A673 (cell line): ENCODE results near the gene KIF3A.

Experiments
- EZH2 ChIP-seq: fragments of 200-600 bp; sonication (generic); IDR thresholded peaks from 2 replicates; pipeline ENCODE4 v1.6.1; 2017; ENCODE audit warnings: borderline replicate concordance, low read depth, mild to moderate bottlenecking, mixed read lengths, antibody characterized with exemption, low read length; ENCODE audit not compliant: poor library complexity, severe bottlenecking
- TF ChIP-seq, protein P1 (sequence below): fragments of 300-800, 200-600 bp; sonication (generic); conservative IDR thresholded peaks from 2 replicates; pipeline ENCODE4 v1.5.1; 2017; ENCODE audit warnings: low read depth, mild to moderate bottlenecking, antibody characterized with exemption, low read length, moderate library complexity, mixed read lengths

- TF ChIP-seq, protein P1, sequence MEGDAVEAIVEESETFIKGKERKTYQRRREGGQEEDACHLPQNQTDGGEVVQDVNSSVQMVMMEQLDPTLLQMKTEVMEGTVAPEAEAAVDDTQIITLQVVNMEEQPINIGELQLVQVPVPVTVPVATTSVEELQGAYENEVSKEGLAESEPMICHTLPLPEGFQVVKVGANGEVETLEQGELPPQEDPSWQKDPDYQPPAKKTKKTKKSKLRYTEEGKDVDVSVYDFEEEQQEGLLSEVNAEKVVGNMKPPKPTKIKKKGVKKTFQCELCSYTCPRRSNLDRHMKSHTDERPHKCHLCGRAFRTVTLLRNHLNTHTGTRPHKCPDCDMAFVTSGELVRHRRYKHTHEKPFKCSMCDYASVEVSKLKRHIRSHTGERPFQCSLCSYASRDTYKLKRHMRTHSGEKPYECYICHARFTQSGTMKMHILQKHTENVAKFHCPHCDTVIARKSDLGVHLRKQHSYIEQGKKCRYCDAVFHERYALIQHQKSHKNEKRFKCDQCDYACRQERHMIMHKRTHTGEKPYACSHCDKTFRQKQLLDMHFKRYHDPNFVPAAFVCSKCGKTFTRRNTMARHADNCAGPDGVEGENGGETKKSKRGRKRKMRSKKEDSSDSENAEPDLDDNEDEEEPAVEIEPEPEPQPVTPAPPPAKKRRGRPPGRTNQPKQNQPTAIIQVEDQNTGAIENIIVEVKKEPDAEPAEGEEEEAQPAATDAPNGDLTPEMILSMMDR = no peak
- TF ChIP-seq EZH2 = no peak
Observed at GRCh38 chr5:132752581-132753125, 15.3 kb upstream of the KIF3A start.
